ENCODE data around the gene EPHA1.
A peak's percentile ranks its signal among the peaks of the same experiment; 100 is the strongest.
"Not testable (repeated sequence)": the region's sequence is repeated elsewhere in the genome, so short reads cannot be mapped to it uniquely, and the experiment has no call there.

EPHA1 gene

DNA sequence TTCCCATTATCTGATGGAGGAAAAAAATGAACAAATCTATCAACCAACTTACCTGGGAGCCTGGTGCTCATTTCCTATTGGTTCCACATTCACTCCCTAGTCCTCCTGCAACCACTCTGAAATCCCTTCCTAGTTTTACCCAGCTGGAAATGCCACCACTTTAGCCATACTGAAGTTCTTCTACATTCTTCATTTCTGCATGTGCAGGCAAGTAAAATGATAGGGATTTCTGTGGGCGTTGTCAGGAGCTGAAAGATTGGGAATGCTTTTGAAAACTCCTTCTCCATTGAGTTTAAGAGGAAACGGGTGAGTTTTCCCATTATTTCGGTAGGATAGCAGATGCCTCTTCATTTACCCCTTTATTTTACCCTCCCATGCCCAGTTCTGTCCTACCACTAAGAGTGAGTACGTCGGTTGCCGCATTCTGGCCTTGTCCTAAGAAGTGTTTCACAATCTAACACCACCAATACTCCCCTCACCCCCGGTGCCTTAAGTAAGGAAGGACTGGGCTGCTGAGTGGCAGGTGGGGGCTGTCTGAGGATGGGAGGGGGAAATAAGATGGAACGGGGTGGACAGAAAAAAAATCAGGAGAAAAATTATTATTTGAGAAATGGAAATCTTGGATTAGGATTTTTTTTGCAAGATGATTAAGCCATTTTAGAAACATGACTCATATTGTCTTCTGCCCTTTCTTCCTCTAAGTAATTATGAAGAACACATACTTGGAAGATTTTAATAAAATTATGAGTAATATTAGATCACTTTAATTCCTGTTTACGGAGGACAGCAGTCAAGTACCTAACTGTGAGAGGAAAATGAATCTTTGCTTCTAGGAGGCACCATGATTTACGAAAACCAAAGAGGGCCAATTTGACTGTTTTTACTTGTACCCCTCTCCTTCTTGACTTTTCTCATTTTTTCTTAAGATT lies 21.4 kb upstream of the EPHA1 start:
- DNase-seq (ENCODE audit: low read depth), result no peak

DNA sequence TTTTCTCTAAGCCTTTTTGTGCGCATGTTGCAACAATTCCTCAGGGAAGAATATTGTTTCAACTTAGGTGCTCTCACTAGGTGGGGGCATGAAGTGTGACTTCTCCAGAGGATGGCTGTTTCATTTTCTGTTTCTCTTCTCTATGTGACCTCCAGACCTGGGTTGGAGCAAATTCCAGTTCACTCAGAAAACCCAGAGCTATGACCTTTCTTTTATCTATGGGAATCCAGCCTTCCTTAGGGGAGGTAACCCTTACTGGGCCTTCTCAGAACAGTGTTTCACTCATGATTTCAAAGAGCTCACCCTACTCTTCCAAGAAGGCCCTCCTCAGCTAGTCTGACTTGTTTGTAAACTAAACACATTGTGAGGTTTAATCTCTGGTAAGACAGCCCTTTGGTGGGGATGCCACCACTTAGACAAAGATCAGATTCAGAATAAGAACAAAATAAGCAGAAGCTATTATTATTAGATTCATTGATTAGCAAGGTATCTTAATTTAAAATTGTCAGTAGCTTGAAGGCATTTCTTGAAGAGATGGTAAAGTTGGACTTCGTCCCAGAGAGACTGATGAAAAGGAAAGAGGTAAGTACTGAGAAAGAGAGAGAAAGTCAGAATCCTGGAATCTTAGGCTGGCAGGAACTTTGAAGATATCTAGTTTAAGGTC lies 18.0 kb upstream of the EPHA1 start:
- no peak for DNase-seq (ENCODE audit: low read depth)

DNA sequence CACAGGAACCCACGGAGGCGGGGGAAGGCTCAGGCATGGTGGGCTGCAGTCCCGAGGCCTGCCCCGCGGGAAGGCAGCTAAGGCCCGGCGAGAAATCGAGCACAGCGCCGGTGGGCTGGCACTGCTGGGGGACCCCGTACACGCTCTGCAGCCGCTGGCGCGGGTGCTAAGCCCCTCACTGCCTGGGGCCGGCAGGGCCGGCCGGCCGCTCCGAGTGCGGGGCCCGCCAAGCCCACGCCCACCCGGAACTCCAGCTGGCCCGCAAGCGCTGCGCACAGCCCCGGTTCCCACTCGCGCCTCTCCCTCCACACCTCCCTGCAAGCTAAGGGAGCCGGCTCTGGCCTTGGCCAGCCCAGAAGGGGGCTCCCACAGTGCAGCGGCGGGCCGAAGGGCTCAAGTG lies 15.8 kb upstream of the EPHA1 start:
- DNase-seq (ENCODE audit: low read depth), result not testable (repeated sequence)

DNA sequence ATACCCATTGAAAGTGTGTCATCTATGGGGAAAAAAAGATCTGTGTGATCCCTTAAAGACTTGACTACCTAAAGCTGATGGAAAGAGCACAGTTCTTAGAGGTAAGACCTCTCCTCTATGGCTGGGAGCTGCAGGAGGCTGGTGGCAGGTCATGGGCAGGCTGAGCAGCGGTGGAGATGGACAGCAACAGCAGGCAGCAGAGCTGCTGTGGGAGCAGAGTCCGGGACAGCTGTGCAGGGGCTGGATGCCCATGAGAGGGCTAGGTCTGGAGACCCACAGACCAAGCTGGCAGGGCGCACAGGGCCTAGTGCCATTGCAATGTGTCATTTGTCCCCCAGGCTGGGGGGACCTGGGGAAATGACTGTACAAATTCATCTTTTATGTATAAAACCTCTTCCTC lies 13.4 kb upstream of the EPHA1 start:
- no peak for DNase-seq (ENCODE audit: low read depth)

DNA sequence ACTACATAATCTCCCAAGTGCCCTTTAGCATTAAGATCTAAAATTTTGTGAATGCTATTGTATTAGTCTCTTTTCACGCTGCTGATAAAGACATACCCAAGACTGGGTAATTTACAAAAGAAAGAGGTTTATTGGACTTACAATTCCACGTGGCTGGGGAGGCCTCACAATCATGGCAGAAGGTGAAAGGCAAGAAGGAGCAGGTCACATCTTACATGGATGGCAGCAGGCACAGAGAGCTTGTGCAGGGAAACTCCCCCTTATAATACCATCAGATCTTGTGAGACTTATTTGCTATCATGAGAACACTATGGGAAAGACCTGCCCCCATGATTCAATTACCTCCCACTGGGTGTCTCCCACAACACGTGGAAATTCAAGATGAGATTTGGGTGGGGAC lies 12.0 kb upstream of the EPHA1 start:
- DNase-seq (ENCODE audit: low read depth), result not testable (repeated sequence)

DNA sequence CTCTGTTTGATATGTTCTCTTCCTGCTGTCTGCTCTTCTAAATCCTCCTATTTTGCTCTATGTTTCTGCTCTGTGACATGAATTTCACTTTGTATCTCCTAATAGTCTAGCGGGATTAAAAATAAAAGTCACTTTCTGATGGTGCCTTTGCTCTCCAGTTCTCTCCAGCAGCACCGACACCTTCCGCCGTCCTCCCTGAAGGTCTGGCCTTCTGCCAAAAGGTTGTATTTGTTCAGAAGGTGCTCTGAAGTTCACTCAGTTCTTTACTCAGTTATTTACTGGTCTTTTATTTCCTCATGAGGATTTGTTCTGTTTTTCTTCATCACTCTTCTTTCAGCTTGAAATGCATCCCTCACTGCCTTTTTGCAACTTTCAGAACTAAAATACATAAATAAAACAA lies 11.2 kb upstream of the EPHA1 start:
- no peak for DNase-seq (ENCODE audit: low read depth)

DNA sequence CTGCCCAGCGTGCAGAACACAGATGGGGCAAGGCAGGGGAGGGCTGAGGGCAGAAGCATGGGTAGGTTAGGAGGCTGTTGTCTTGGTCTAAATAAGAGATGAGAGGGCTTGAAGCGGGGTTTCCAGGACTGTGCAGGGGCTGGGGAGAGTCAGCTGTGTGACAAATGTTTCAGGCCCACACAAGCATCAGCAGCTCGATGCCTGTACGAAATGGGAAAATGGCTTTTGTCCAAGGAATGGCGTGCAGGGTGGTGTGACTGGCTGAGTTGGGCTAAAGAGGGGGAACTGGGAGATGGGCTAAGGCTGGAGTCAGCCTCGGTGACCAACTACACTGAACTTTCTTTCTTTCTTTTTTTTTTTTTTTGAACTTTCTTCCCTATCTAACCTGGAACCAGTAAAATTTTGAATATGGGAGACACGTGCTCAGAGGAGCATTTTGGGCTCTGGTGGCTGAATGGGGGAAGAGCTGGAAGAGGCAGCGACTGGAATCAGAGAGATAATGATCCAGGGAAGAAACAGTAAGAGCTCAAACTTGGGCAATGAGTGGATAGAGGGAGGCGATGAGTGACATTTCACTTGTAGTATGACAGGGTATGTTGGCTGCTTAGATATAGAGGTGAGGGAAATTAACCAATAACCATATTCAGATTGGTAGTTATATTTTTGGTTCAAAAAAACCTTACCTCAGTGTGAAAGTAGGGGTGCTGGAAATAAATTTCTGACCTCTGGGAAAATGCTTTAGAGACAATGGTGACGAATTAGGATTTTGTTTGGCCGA lies 10.2 kb upstream of the EPHA1 start:
- DNase-seq (ENCODE audit: low read depth), result no peak

DNA sequence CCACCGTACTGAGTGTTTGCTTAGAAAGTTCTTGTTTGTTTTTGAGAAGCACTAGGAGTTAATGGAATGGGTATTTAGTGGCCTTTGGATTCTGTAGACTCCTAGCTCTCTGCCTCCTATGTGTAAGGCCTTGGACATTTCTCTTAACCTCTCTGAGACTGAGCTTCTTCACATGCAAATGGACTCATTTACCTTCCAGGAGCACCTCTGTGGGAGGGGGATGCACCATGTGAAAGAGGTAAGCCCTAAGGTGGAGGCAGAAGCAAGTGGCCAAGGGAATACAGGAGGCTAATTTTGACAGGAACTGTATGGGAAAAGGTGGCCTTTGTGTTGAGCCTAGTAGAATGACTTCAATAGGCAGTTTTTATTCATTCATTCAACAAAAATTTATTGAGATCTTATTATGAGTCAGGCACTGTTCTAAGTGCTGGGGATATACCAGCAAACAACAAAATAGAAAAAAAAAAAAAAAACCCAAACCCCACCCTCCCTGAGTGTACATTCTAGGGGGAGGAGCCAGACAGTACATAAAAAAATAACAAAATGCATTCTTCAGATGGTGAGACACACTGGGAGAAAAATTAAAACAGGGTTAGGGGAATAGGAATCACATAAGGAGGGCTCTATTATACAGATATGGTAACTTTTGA lies 9.2 kb upstream of the EPHA1 start:
- no peak for DNase-seq (ENCODE audit: low read depth)

DNA sequence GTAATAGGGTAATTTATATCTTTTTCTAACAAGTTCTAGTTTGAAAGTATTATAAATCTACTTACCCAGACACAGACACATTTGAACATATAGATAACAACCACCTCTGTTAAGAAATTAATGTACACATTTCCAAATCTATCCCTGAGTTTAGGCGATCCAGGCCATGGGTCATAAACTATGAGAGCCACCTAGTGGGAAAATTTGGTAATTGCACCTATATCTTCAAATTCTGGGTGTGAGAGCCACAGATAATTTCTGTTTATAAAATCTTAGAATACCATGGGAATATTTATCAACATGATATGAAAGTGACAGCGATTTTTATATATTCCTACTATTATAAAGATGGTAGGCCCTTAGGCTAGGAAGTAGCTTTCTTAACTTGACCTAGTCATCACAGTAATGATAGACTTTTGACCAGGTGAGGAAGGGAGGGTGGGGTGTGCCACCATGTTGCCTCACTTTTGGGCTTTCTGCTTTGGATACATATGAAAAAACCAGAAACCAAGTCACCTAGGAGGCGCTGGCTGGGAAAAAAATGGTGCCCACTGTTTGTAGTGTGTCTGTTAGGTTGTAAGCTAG lies 8.0 kb upstream of the EPHA1 start:
- no peak for DNase-seq (ENCODE audit: low read depth)

DNA sequence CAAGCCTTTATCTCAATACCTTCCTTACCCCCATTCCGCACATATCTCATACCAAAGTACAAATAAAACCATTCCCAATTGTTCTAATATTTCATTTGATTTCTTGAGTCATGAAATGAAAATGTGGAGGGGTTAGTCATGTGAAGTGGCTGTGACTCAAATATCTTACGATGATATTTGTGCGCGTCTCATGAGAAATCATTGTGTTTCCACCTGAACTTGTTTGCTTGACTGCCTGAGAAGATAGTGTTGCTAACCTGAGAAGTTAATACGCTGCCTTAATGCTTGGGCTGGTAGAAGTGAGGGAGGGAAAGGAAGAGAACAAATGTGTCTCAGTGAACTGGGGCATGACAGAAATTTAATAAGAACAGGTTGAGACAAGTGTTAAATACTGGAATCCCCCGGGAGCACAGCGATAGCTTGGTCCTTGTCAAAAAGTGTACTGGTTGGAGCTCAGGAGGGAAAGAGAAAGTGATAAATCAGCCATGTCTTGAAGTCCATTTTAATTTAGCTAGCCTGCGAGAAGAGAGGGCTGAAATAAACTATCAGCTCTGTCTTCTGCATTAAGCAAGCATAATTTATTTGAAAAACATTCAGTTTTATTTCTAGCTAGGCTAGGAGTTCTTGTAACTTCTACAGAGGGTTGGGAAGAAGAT lies 7.2 kb upstream of the EPHA1 start:
- no peak for DNase-seq (ENCODE audit: low read depth)

DNA sequence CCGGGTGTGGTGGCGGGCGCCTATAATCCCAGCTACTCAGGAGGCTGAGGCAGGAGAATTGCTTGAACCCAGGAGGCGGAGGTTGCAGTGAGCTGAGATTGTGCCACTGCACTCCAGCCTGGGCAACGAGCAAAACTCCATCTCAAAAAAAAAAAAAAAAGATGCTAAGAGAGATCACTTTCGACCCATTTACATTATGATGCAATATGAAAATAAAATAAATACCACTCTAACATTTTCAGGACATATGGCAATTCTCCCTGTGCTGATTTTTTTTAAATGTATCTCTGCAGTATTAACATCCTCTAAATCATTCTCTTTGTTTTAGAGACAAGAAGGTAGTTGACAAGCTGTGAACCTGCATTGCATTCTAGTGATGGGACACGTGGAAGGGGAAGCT lies 6.6 kb upstream of the EPHA1 start:
- DNase-seq (ENCODE audit: low read depth), result not testable (repeated sequence)

DNA sequence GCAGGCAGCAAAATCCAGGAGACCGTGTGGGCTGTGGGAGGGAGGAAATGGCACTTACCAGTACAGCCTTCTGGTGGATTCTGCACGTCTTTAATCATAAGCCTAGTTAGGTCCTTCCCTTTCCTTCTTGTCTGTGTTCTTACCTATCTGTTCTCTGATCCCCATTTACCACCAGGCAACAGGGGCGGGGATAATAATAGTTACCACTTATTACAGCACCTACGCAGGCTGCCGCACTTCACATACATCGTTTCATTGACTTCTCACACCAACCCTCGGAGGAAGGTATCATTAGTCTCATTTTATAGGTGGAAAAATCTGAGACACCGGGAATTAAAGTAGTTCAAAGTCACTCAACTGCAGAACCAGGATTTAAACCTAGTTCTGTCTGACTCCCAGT lies 4.5 kb upstream of the EPHA1 start:
- no peak for DNase-seq (ENCODE audit: low read depth)

DNA sequence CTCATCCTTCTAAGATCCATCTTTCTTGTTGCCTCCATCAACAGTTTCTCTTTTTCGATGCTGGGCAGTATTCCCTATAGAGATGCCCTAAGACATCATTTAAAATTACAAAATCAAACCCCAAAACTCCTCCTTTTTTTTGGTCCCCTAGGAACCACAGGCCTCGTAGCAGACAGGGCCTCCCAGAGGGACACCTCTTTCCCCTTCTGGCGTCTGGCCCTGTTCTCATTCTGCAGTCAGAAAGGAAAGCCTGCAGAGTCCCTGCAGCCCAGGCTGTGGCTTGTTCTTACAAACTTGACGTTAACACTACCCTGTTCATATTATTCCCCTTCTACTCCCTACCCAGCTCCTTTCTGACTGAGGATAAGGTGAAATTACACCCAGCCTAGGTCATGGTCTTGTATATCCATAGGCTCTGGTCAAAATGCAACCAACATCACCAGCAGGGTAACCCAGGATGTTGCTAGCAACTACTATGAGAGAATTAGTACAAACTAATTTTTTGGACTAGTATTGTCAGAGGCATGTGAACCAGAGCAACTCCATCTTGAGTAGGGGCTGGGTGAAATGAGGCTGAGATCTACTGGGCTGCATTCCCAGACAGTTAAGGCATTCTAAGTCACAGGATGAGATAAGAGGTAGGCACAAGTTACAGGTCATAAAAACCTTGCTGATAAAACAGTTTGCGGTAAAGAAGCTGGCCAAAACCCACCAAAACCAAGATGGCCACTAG lies 3.5 kb upstream of the EPHA1 start:
- DNase-seq (ENCODE audit: low read depth), result no peak

DNA sequence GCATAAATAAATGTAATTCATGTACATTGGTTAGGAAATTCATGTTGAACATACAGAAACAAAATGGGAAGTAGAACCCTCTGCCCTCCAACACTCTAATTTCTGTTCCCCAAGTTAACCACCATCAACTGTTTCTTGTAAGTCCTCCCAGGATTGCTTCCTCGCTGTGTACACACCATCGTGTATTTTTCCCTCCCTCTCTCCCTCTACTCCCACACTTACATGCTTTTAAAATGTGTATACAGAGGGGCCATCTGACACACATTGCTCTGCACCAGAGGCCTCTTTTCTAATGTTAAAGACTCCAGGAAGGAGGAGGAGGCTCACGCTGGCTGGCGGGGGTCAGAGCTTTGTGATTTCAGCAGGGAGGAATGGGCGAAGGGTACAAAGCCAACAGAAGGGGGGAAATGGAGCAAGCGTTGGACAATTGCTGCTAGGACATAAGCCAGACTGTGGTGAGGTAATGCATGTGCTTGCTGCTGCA lies 1.9 kb upstream of the EPHA1 start:
- no peak for DNase-seq (ENCODE audit: low read depth)

DNA sequence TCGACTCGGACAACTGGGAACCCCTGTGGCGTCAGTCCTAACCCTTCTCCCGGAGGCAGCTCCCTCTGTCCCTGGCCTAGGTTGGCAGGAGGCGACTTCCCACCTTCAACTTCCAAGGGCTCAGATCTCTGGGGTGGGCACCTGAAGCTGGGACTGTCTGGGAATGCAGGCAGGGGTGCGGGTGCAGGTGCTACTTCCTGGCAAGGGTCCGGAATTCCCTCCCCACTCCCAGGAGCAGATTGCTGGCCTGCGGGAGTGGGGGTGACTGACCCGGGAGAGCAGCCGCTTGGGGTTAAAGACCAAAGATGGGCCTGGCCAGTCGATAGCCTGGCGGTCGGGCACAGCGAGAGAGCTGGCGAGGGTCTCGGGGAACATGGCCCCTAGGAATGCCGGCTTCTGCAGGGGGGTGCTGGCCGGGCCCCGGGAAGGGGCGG lies 387 bp downstream of the EPHA1 start:
- DNase-seq (ENCODE audit: low read depth), result no peak

DNA sequence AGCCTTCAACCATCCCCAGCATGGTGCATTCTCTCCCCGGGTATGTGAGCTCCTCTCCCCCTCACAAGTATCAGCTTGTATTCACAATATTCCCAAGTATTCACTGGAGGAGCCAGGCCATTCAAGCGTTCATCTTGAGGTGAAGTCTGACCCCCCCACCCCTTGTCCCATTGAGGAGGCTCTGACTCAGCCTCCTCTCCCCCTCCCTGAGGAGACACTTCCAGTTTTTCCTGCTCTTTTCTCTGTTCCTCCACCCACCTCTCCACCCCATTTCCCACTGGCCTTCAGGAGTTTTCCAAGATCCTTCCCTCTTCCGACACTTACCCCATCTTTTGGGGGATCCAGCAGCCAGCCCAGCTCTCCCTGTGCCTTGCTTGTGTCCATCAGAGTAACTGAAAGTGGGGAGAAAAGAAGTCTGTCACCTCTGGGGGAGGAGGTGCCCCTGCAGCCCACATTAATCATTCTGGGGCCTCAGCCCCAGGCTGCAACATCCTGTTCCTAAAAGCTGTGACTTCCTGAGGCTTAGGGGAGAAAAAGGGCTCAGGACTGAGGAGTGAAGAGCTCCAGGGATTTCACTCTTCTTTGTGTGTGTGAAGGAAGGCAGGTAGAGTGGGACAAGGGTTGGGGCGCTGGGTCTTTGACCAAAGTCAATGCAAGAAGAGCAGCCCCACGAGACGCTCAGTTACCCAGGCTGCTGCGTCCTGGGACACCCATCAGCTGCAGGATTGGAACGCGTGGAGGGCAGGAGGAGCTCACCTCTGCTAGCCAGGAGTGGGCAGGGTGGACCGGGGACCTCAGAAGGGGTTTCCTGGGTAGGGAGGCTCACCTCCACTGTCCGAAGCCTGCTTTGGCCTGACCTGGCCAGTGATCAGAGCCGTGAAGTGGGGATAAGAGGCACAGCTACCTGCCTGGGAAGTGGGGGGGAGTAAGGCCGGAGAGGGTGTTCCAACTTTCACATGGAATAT lies 1.1 kb downstream of the EPHA1 start:
- peak; percentile 21 for DNase-seq (ENCODE audit: low read depth)

DNA sequence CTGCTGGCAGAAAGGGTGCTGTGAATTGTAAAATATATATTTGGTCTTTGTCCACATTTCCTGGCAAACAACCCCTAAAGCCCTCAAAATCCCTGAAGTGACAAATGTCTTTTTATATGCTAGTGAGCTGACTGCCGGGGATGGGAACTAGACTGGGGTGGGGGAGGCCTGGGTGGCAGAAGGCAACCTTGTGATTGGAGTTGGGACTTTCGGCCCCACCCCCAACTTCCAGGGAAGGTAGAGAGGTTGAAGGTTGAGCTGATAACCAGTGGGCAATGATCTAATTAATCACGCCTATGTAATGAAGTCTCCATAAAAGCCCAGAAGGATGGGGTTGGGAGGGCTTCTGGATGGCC lies 2.7 kb downstream of the EPHA1 start:
- no peak for DNase-seq (ENCODE audit: low read depth)

DNA sequence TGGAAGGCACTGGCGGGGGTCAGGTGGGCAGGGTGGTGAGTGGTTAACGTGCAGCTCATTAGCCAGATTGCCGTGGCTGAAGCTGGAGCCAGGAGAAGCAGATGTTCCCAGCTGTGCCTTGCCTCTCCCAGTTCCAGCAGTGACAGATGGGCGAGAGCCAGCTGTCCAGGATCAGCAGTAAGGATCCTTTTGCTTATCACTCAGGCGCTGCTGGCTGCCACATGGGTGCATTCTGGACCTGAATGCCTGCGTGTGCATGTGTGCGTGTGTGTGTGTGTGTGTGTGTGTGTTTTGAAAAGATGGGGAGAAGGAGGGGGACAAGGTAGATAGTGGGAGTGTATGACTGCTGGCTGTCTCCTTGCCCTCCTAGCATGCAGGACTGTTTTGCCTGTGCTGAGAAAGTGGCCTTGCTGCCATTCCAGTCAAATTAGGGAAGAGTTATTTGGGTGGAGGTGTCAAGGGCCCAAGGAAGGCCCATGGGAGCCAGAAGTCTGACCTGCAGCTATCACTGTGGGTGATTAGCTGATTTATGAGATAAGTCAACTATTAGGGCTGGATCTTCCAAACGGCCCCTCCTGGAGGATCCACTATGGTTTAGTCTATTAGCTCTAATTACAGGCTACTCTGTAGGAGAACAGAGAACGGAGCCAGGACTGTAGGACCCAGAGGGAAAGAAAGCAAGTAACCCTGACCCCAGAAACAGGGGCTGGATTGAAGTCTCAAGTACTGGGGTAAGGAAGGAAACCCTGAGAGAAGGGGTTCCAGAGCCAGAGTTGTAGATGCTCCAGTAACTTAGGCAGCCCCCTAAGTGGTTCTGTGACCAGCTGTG lies 3.3 kb downstream of the EPHA1 start:
- DNase-seq (ENCODE audit: low read depth), result no peak
